Amniotic stem cell (primary cell): ENCODE measurements around the gene BIN1.
"Not testable (repeated sequence)": the region's sequence is repeated elsewhere in the genome, so short reads cannot be mapped to it uniquely, and the experiment has no call there.

Experiments used
- DNase-seq: peaks from one replicate; lab custom pipeline; 2025; lab: John Stamatoyannopoulos, UW

BIN1 gene

DNA sequence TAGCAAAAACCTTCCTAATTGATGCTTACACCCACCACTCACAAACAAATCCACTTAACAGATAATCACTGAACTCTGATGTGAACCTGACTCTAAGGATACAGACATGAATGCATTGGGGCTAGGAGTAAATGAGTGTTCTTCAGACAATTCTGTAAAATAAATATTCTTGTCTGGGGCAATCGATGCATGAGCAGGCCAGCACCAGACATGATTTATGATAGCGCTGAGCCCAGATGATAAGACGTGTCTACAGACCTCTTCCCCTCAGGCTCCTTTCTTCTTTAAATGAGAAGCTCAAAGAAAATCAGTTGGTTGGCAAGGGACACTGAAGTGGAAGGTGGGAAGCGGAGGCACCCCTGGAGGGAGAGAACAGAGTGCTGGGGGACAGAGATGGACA is 27.3 kb upstream of the BIN1 start:
- no peak for DNase-seq

GRCh38 chr2:127133793-127134192 is 26.8 kb upstream of the BIN1 start:
- DNase-seq = no peak

DNA sequence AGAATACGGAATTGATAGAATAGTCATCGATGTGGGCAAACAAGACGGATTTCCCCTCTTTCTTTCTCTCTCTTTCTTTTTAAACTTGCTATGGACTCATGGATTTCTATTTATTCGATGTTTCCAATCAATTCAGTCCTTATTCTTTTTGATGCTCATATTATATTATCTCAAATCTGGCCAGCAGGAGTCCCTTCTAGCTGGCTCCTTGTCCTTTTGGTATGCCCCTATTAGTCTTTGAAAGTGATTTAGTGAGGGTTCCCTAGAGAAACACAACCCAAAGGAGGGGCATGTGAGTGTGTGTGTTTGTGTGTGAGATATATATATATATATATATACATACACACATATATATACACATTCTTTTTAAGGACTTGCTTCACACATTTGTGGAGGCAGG is 23.5 kb upstream of the BIN1 start:
- no peak for DNase-seq

- no peak for DNase-seq
Measured at GRCh38 chr2:127129937-127130336, 23.0 kb upstream of the BIN1 start.

DNA sequence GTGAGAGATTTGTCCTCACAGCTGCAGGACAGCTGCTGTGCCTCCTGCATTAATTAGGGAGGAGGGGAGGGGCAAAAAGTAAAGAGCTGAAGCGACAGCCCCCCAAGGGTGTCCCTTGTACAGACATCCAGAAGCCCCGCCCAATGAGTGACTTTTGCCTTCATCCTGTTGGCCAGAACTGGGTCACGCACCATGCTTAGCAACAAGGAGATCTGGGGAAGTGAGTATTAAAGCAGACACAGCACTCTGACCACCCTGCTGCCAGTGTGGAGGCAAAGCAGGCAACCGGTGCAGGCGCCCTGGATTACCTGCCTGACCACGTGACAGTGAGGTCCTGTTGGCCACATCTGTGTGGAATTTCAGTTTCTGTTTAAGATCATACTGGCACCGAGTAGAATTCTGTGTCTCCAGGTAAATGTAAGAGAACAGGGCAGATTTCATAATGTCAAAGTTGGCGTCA is 21.5 kb upstream of the BIN1 start:
- no peak for DNase-seq

- DNase-seq = no peak
Measured at GRCh38 chr2:127125821-127126220, 18.9 kb upstream of the BIN1 start.

GRCh38 chr2:127124426-127124825 is 17.5 kb upstream of the BIN1 start:
- DNase-seq = no peak

DNA sequence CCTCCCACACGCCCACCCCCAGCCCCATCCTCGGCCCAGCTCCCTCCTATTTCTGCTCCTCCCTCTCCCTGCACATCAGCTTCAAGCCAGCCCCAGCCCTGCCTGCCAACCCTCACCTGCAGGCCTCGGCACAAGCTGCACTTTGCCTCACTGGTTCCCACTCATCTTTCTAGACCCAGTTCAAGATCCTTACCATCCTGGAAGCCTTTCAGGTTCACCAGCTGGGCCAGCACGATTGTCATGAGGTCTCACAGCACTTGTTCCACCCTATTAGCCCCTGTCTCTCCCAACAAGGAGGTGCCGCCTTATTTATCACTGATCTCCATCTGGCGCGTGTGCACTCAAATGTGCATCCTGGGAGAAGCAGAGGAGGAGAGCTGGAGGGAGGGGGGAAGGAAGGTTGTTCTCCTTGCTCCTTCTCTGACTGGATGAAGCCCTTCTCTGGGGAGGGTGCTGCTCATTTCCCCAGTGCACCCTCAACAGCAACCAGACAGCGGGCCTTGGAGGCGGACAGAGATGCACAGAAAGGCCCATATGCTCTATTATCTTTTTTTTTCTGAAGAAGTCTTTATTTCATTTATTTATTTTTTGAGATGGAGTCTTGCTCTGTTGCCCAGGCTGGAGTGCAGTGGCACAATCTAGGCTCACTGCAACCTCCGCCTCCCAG is 15.5 kb upstream of the BIN1 start:
- no peak for DNase-seq

- no peak for DNase-seq
Measured at GRCh38 chr2:127121776-127122176, 14.8 kb upstream of the BIN1 start.

DNA sequence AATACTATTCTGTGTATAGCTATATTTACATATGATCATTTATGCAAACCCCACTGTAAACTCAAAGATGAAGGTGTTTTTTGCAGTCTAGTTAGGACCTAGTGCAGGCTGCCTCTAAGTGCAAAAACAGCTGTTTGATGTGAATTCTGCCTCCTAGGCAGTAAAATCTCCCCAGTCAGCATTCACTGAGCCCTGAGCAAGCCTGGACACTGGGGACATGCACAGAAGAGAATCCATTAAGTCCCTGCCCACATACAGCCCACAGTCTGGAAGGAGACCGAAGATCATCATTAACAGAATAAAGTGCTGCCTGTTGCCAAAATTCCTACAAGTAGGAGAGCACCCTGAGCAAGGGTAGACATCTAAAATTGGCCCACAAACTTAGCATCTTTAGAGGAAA is 14.4 kb upstream of the BIN1 start:
- DNase-seq = no peak

DNA sequence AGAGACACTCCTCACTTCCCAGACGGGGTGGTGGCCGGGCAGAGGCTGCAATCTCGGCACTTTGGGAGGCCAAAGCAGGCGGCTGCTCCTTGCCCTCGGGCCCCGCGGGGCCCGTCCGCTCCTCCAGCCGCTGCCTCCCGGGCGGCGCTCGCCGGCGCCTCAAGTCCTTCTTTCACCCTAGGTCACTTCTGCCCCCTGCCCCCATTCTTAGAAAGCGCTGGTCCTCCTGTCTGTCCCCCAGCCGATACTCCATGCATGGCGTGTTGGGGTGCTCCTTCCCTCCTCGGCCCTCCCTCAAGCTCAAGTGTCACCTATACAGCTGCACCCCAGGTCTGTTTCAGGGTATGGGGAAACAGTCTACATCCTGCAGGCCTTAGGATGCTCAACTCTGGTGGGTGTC is 13.5 kb upstream of the BIN1 start:
- DNase-seq = not testable (repeated sequence)

GRCh38 chr2:127118467-127118866 is 11.5 kb upstream of the BIN1 start:
- no peak for DNase-seq

- no peak for DNase-seq
Measured at GRCh38 chr2:127118038-127118437, 11.1 kb upstream of the BIN1 start.

DNA sequence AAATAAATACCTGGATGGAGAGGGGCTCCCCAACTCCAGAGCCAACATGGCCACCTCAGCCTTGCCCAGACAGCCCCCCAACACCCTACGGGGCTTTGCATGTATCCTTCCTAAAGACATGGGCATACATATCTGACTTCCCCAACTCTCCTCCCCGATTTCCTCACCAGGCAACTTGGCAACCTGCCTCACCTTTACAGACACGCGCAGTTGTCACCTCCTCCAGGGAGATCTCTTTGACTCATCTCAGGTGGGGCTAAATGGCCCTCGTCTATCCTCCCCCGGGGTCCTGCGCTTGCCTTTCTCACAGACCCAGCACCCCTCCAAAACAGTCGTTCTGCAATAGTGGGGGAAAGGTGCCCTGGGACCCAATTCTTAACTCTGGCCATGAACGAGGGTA is 10.6 kb upstream of the BIN1 start:
- DNase-seq = no peak

DNA sequence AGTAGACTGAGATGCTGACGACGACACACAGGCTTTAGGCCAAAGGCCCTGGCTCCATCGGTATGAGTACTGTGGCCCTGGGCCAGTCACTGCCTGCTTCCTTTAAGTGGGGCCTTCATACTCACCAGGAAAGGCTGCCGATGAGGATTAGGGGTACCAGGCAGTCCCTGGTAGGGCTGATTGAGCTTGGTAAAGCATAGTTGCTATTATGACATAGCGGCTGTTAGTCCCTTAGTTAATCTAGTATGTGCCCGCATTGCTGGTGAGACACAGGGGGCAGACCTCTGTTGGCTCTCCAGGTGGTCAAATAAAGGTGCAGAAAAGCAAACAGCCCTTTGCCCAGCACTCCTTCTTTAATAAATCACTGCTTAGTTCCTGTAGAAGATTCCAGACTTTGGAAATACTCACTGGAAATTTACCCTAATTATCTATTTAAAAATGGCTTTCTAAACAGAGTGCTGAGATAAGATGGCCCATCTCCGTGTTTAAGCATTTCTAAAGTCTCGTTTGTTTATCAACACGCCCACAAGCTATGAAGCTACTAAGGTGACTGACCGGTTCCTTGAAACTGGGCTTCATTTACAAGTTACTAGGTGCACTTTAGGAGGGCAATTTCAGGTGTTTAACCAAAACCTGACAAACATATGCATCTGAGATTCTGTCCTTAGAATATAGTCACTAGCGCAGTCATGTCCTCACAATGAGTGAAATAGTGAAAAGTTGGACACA is 8.7 kb upstream of the BIN1 start:
- no peak for DNase-seq

DNA sequence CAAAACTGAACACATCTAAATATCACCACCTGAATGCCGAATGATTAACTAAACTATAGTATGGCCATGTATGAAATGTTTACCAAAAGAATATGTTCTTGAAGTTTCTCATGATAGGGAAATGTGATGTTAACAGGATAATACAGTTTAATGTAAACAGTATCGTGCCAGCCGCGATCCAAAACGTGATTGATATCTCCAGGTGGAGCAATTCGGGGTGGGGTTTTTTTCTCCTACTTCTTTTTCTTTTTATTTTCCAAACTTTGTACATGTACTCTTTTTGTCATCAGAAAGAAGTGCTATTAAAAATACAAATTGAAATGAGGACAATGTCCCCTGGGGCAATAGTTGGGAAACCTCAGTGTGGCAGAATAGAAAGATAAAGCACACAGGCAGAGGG is 4.0 kb upstream of the BIN1 start:
- DNase-seq = no peak

DNA sequence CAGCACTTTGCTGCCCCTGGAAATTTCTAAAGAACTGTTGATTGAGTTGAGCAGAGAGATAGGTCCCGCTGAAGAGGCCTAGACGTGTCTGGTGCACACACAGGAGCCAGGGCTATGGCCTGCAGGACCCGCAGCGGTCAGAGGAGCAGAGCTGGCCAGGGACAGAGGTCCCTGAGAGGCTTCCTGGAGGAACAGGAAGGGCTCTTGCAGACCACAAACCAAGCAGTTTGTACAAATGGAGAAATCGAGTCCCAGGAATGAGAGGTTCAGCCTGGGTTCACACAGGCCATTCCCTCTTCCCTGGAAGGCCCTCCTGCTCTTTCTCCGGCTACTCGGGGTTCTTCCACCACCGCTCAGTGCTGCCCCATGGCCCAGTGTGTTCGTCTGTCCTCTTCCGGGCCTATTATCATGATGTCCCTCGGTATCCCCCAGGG is 1.2 kb upstream of the BIN1 start:
- DNase-seq = no peak

- no peak for DNase-seq
Measured at GRCh38 chr2:127107622-127107999, 657 bp upstream of the BIN1 start.

DNA sequence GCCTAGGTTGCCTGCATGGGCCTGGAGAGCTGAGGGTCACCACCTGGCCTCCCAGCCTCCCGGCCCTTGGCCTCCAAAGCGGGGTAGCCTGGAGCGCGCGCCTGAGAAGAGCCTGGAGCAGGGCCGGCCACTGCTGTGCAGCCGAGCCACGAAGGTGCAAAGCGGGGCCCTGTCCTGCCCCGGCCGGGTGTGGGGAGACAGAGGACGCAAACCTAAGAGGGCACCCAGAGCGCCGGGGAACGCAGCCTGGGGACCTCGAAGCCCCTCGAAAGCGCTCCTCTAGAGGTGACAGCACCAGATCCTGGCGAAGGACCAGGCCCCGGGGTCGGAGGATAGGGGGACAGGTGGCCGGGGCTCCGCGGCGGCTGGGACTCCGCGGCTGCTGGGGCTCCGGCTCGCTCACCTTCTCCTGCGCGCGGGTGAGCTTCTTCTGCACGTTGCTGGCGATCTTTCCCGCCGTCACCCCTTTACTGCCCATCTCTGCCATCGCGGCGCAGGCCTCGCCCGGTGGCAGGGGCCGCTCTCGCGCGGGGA is 430 bp downstream of the BIN1 start:
- no peak for DNase-seq

DNA sequence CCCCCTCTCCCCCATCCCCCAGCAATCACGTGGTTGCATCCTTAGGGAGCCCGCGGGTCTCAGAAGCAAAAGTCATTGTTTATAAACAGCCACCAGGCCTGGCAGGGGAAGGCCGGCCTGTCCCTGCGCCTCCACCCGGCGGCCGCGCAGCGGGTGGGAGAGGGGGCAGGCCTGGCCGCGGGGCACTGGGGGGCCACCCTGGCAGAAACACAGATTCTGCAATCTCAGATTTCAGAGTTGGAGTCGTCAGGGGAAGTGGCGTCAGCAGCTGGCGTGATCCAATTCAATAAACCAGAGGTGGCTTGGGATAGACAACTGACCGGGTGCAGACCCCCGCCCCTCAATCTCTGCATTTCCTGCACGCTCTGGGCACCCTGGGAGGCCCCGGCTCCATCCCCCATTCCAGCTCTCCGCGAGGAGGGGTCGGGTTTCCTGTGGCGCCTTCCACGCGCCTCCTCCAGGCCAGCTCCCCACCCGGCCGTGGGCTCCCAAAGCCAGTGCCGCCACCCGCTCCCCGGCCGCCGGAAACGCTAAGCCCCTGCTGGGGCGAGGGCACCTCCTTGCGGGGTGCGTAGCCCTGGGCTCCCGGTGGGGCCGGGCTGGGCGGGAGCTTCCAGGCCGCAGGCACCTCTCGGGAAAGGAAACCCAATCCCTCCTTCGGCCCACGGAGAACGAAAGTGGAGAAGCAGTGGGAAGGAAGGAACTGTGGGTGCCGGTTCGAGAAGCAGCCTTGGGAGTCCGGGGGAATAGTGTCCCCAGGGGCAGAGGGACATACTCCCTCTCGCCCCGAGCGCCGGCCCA is 1.1 kb downstream of the BIN1 start:
- DNase-seq = no peak

- no peak for DNase-seq
Measured at GRCh38 chr2:127104881-127105655, 1.9 kb downstream of the BIN1 start.

DNA sequence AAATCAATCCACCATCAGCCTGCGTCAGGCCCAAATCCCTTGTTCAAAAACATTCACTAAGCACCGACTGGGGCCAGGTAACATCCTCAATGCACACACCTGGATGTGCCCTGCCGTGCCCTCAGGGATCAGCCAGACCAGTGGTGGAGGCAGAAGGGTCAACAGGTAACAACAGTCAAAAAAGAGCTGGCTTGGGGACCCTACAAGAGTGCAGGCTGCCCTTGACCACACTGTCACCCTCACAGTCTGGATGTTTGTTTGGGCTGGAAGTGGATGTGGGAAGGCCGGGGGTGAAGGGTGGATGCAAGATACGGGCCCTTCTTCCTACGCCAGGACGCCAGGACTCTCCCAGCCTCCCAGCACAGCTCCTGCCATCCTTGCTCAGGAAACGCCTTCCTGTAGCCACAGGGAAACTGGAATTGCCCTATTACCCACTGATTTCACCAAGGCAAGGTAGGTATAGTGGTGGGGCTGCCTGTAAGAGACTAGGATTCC is 2.7 kb downstream of the BIN1 start:
- no peak for DNase-seq
